Endothelial cell of hepatic sinusoid (primary cell): ENCODE measurements around the gene EML3.

ENCODE experiments used
- in situ Hi-C: cut with HindIII; loops from 2 replicates; pipeline ENCODE4 v1.10.0; 2017; ENCODE audit warnings: low sequenced_read_pairs

EML3 gene

GRCh38 chr11:62601122-62601371 is 11.5 kb downstream of the EML3 start:
- in situ Hi-C loops: no loop called here

- in situ Hi-C loops: no loop called here
These were observed 12.0 kb downstream of the EML3 start for GRCh38 chr11:62600367-62601121.

GRCh38 chr11:62599901-62600300 is 12.7 kb downstream of the EML3 start:
- in situ Hi-C loops: loop anchor here (5.0 kb wide), 1 partner anchor 83 kb away; no protein-coding TSS in a partner anchor

GRCh38 chr11:62599069-62599696 is 13.4 kb downstream of the EML3 start:
- in situ Hi-C loops: loop anchor here (5.0 kb wide), 1 partner anchor 82 kb away; no protein-coding TSS in a partner anchor

- in situ Hi-C loops: loop anchor here (5.0 kb wide), 1 partner anchor 78 kb away; no protein-coding TSS in a partner anchor
These were observed 17.5 kb downstream of the EML3 start for GRCh38 chr11:62595124-62595523.

- in situ Hi-C loops: no loop called here
These were observed 19.0 kb downstream of the EML3 start for GRCh38 chr11:62593434-62594044.

GRCh38 chr11:62592989-62593421 is 19.6 kb downstream of the EML3 start:
- in situ Hi-C loops: no loop called here

GRCh38 chr11:62592146-62592815 is 20.3 kb downstream of the EML3 start:
- in situ Hi-C loops: no loop called here

GRCh38 chr11:62591448-62592145 is 21.0 kb downstream of the EML3 start, which contains the start of gene TUT1:
TUT1 (minus strand) TSS chr11:62591523; CDS start chr11:62591485, 38 bp downstream.
- in situ Hi-C loops: no loop called here

- in situ Hi-C loops: loop anchor here (10.0 kb wide), 1 partner anchor 46 kb away; no protein-coding TSS in a partner anchor
These were observed 23.5 kb downstream of the EML3 start for GRCh38 chr11:62588966-62589637.

- in situ Hi-C loops: loop anchor here (10.0 kb wide), 1 partner anchor 49 kb away; no protein-coding TSS in a partner anchor
These were observed 27.2 kb downstream of the EML3 start for GRCh38 chr11:62585356-62585755.

- in situ Hi-C loops: loop anchor here (10.0 kb wide), 1 partner anchor 53 kb away; no protein-coding TSS in a partner anchor
These were observed 30.8 kb downstream of the EML3 start for GRCh38 chr11:62581735-62582134.

GRCh38 chr11:62580959-62581715 is 31.4 kb downstream of the EML3 start:
- in situ Hi-C loops: loop anchor here (10.0 kb wide), 1 partner anchor 54 kb away; no protein-coding TSS in a partner anchor

GRCh38 chr11:62579252-62579651 is 33.3 kb downstream of the EML3 start:
- in situ Hi-C loops: no loop called here

- in situ Hi-C loops: no loop called here
These were observed 34.0 kb downstream of the EML3 start for GRCh38 chr11:62578541-62578940.

GRCh38 chr11:62577046-62577714 is 35.4 kb downstream of the EML3 start:
- in situ Hi-C loops: no loop called here

- in situ Hi-C loops: no loop called here
These were observed 36.7 kb downstream of the EML3 start for GRCh38 chr11:62575837-62576236.

- in situ Hi-C loops: no loop called here
These were observed 37.4 kb downstream of the EML3 start for GRCh38 chr11:62575156-62575555.
